Endodermal cell (in vitro differentiated cells): Measurements from ENCODE around the gene MAP3K6. TPM values are rescaled to one million over a fixed set of nuclear protein-coding genes. Genes with fewer than 3 reads are reported as not detected.

Source experiments
- DNase-seq: peaks from one replicate; pipeline ENCODE4 v3.0.0-alpha.2; 2017
- H3K27ac ChIP-seq: 2 replicates; pipeline ENCODE4 v1.5.1; 2013; ENCODE audit warnings: mild to moderate bottlenecking, low read depth, low read length, moderate library complexity
- H3K27me3 ChIP-seq: 2 replicates; pipeline ENCODE4 v1.6.1; 2013; ENCODE audit warnings: mild to moderate bottlenecking, low read length, moderate library complexity; ENCODE audit not compliant: insufficient read depth, control insufficient read depth, poor library complexity, severe bottlenecking
- H3K36me3 ChIP-seq: 2 replicates; pipeline ENCODE4 v1.7.0; 2013; ENCODE audit warnings: mild to moderate bottlenecking, low read length, moderate library complexity; ENCODE audit not compliant: control insufficient read depth, insufficient read depth
- H3K4me1 ChIP-seq: one replicate; pipeline ENCODE4 v1.7.0; 2013; ENCODE audit warnings: low read length; ENCODE audit not compliant: control insufficient read depth, insufficient read depth
- H3K4me3 ChIP-seq: 2 replicates; pipeline ENCODE4 v1.5.1; 2013; ENCODE audit warnings: mild to moderate bottlenecking, low read length, moderate library complexity
- H3K9ac ChIP-seq: 2 replicates; pipeline ENCODE4 v1.6.1; 2013; ENCODE audit warnings: mild to moderate bottlenecking, low read length, moderate library complexity; ENCODE audit not compliant: poor library complexity, severe bottlenecking; ENCODE audit errors: extremely low read depth
- H3K9me3 ChIP-seq: 2 replicates; pipeline ENCODE4 v1.6.1; 2013; ENCODE audit warnings: mild to moderate bottlenecking, low read length, moderate library complexity; ENCODE audit not compliant: control insufficient read depth
- H3K27ac Mint-ChIP-seq: 2 replicates; pipeline ENCODE4 v1.8.0; 2020; ENCODE audit warnings: mixed read lengths
- H3K27me3 Mint-ChIP-seq: 2 replicates; pipeline ENCODE4 v1.8.0; 2021; ENCODE audit warnings: mild to moderate bottlenecking, mixed read lengths; ENCODE audit not compliant: insufficient read depth
- H3K36me3 Mint-ChIP-seq: 2 replicates; pipeline ENCODE4 v1.8.0; 2020; ENCODE audit warnings: low read depth, mixed read lengths
- H3K4me1 Mint-ChIP-seq: 2 replicates; pipeline ENCODE4 v1.8.0; 2020; ENCODE audit warnings: mixed read lengths
- H3K4me3 Mint-ChIP-seq: 2 replicates; pipeline ENCODE4 v1.8.0; 2020; ENCODE audit warnings: mild to moderate bottlenecking, moderate library complexity, mixed read lengths
- H3K9me3 Mint-ChIP-seq: 2 replicates; pipeline ENCODE4 v1.8.0; 2020; ENCODE audit warnings: mild to moderate bottlenecking, mixed read lengths
- CTCF ChIP-seq: fragments of 200-600 bp; sonication (generic); conservative IDR thresholded peaks from 2 replicates; pipeline ENCODE4 v1.5.0; 2021; ENCODE audit warnings: antibody characterized with exemption, mild to moderate bottlenecking
- WGBS, 2 experiments: methylation state at CpG; one replicate each; pipeline versions ENCODE4 v1.1.5 to v1.1.7; 2013; ENCODE audit warnings: missing lambda C conversion rate in 2 of 2, mixed read lengths in 1 of 2; ENCODE audit not compliant: insufficient coverage in 1 of 2, insufficient read length in 1 of 2; 5-methylcytosine and 5-hydroxymethylcytosine counted together
- total RNA-seq, 2 donors: library from RNA; stranded (reverse); fragmentation: NEBNext Ultra II Directional in 1 of 2; extraction: Animal tissue kit (Norgen Biotek cat#: 25700) in 1 of 2; gene quantifications; 2 replicates in 1 of 2; 3 replicates in 1 of 2; pipeline ENCODE4 v1.2.1, GENCODE V29; 2021

MAP3K6 gene
- total RNA-seq, 2 donors from 2014 or later, result 6.6 to 11.5 TPM

- H3K36me3 Mint-ChIP-seq, result no peaks in the 10 kb centered on the region
- H3K9me3 Mint-ChIP-seq, result no peaks in the 10 kb centered on the region
- H3K27ac ChIP-seq, result peak overlapping the region; percentile 59
- no peaks in the 10 kb centered on the region for H3K27me3 Mint-ChIP-seq
- peak; percentile 60 for TF ChIP-seq CTCF
- peak overlapping the region; percentile 85 for H3K4me3 Mint-ChIP-seq
- peak overlapping the region; percentile 85 for H3K9ac ChIP-seq
- H3K27ac Mint-ChIP-seq, result peak overlapping the region; percentile 94
- no peaks in the 10 kb centered on the region for H3K4me1 ChIP-seq
- H3K9me3 ChIP-seq, result no peaks in the 10 kb centered on the region
- H3K36me3 ChIP-seq, result no peaks in the 10 kb centered on the region
- no peaks in the 10 kb centered on the region for H3K27me3 ChIP-seq
- H3K4me3 ChIP-seq, result peak overlapping the region; percentile 91
- 14 to 22% methylated on average over 17 to 30 of the region's 30 CpGs for WGBS, 2 experiments
- H3K4me1 Mint-ChIP-seq, result peaks cover 15% of the 10 kb centered on the region
- DNase-seq, result no peak
Observed at GRCh38 chr1:27392778-27393635, 26.2 kb upstream of the MAP3K6 start.

GRCh38 chr1:27392096-27392777 lies 25.5 kb upstream of the MAP3K6 start, which contains the start of gene GPR3:
GPR3 (plus strand) TSS chr1:27392622; CDS start chr1:27393799, 1,177 bp downstream.
- no peaks in the 10 kb centered on the region for H3K4me1 ChIP-seq
- peak; percentile 97 for DNase-seq
- no peaks in the 10 kb centered on the region for H3K27me3 ChIP-seq
- TF ChIP-seq CTCF, result peak; percentile 62
- H3K9ac ChIP-seq, result peak within 1 kb of the TSS; percentile 85
- H3K9me3 ChIP-seq, result no peaks in the 10 kb centered on the region
- no peaks in the 10 kb centered on the region for H3K36me3 Mint-ChIP-seq
- H3K27ac Mint-ChIP-seq, result peak within 1 kb of the TSS; percentile 94
- peaks cover 10% of the 10 kb centered on the region for H3K4me1 Mint-ChIP-seq
- peak within 1 kb of the TSS; percentile 85 for H3K4me3 Mint-ChIP-seq
- no peaks in the 10 kb centered on the region for H3K27me3 Mint-ChIP-seq
- H3K4me3 ChIP-seq, result peak within 1 kb of the TSS; percentile 91
- H3K36me3 ChIP-seq, result no peaks in the 10 kb centered on the region
- H3K9me3 Mint-ChIP-seq, result no peaks in the 10 kb centered on the region
- peak within 1 kb of the TSS; percentile 59 for H3K27ac ChIP-seq
- WGBS, 2 experiments, result 6 to 14% methylated on average over 18 to 69 of the region's 69 CpGs

- Mint-ChIP-seq H3K4me1 (peaks cover 10% of the 10 kb centered on the region), H3K27ac (peak overlapping the region; percentile 93), H3K9me3 (no peaks in the 10 kb centered on the region), H3K36me3 (no peaks in the 10 kb centered on the region), H3K27me3 (peaks cover 4% of the 10 kb centered on the region), H3K4me3 (peak overlapping the region; percentile 85)
- no peaks in the 10 kb centered on the region for H3K4me1 ChIP-seq
- no peaks in the 10 kb centered on the region for H3K36me3 ChIP-seq
- H3K4me3 ChIP-seq, result peak overlapping the region; percentile 91
- no peak overlapping the region for H3K27ac ChIP-seq
- peak; percentile 86 for DNase-seq
- no peak for TF ChIP-seq CTCF
- no peaks in the 10 kb centered on the region for H3K9me3 ChIP-seq
- 57 to 70% methylated on average over 7 to 13 of the region's 13 CpGs for WGBS, 2 experiments
- no peak overlapping the region for H3K9ac ChIP-seq
- no peaks in the 10 kb centered on the region for H3K27me3 ChIP-seq
Observed at GRCh38 chr1:27391511-27392095, 24.8 kb upstream of the MAP3K6 start.
